Thoracic aorta (tissue), 2 donors: Measurements from ENCODE around the gene GSTM5. TPM values are rescaled to one million over a fixed set of nuclear protein-coding genes. Genes with fewer than 3 reads are reported as not detected.

Experiments used
- ATAC-seq: fragments of 150-250 bp; one replicate; pipeline ENCODE4 v1.8.0; 2017; ENCODE audit warnings: low read depth; ENCODE audit not compliant: insufficient number of reproducible peaks, low FRiP score
- DNase-seq: peaks from one replicate; pipeline ENCODE4 v3.0.0-alpha.2; 2020; ENCODE audit warnings: low spot score
- H3K27ac ChIP-seq, 2 donors: fragments of 200-600 bp; sonication (generic); 1 replicate in 1 of 2; 2 replicates in 1 of 2; pipeline ENCODE4 v1.5.1; 2016; ENCODE audit warnings: mild to moderate bottlenecking in 2 of 2, moderate library complexity in 2 of 2
- H3K27me3 ChIP-seq: fragments of 200-600 bp; sonication (generic); replicated peaks from 2 replicates; pipeline ENCODE4 v1.6.0; 2016; ENCODE audit warnings: mild to moderate bottlenecking; ENCODE audit not compliant: insufficient read depth
- H3K36me3 ChIP-seq: fragments of 200-600 bp; sonication (generic); one replicate; pipeline ENCODE4 v1.5.1; 2016
- H3K4me1 ChIP-seq, 2 donors: fragments of 200-600 bp; sonication (generic); 1 replicate in 1 of 2; 2 replicates in 1 of 2; pipeline versions ENCODE4 v1.5.1 to v1.6.0; 2016; ENCODE audit warnings: low read depth in 2 of 2, mild to moderate bottlenecking in 1 of 2; ENCODE audit not compliant: control insufficient read depth in 1 of 2
- H3K4me3 ChIP-seq: fragments of 200-600 bp; sonication (generic); 2 replicates; pipeline ENCODE4 v1.5.1; 2016; ENCODE audit warnings: mild to moderate bottlenecking
- H3K9me3 ChIP-seq: fragments of 200-600 bp; sonication (generic); 2 replicates; pipeline ENCODE4 v1.5.1; 2016
- total RNA-seq, 2 donors: library from RNA; depleted of rRNA; stranded (reverse); fragments of >200 nt; gene quantifications; one replicate each; pipeline versions ENCODE4 v1.1.0 to v1.2.3, GENCODE V29; 2016
- TF ChIP-seq, protein P1 (sequence below): fragments of 200-600 bp; sonication (generic); IDR thresholded peaks from one replicate; pipeline ENCODE4 v1.5.1; 2019; ENCODE audit warnings: antibody characterized with exemption

The GSTM5 gene
- total RNA-seq, 2 donors from 2014 or later = 2.0 to 6.9 TPM

DNA sequence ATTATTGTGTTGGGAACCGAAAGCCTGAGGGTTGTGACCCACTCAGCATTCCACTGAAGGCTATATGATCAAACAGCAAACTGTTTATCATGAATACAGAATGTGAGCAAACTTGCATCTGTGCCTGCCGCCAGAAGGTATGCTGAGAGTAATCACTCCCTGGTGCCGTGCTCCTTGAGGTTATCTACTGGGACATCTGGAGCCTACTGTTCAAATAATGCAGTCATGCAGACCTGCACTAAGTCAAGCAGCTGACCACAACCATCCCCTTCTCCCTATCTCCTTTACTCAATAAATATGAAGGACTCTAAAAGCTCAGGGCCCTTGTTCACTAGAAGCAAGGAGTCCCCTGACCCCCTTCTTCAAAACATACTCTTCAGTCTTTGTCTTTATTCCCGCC, 13.5 kb downstream of the GSTM5 start:
- no peaks in the 10 kb centered on the region for H3K9me3 ChIP-seq
- no peak overlapping the region for H3K4me3 ChIP-seq
- H3K4me1 ChIP-seq = no peaks in the 10 kb centered on the region
- no peaks in the 10 kb centered on the region for H3K27me3 ChIP-seq
- no peaks in the 10 kb centered on the region for H3K36me3 ChIP-seq
- DNase-seq = no peak
- no peak for ATAC-seq
- TF ChIP-seq, protein P1, sequence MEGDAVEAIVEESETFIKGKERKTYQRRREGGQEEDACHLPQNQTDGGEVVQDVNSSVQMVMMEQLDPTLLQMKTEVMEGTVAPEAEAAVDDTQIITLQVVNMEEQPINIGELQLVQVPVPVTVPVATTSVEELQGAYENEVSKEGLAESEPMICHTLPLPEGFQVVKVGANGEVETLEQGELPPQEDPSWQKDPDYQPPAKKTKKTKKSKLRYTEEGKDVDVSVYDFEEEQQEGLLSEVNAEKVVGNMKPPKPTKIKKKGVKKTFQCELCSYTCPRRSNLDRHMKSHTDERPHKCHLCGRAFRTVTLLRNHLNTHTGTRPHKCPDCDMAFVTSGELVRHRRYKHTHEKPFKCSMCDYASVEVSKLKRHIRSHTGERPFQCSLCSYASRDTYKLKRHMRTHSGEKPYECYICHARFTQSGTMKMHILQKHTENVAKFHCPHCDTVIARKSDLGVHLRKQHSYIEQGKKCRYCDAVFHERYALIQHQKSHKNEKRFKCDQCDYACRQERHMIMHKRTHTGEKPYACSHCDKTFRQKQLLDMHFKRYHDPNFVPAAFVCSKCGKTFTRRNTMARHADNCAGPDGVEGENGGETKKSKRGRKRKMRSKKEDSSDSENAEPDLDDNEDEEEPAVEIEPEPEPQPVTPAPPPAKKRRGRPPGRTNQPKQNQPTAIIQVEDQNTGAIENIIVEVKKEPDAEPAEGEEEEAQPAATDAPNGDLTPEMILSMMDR = no peak
- H3K27ac ChIP-seq = no peak overlapping the region

DNA sequence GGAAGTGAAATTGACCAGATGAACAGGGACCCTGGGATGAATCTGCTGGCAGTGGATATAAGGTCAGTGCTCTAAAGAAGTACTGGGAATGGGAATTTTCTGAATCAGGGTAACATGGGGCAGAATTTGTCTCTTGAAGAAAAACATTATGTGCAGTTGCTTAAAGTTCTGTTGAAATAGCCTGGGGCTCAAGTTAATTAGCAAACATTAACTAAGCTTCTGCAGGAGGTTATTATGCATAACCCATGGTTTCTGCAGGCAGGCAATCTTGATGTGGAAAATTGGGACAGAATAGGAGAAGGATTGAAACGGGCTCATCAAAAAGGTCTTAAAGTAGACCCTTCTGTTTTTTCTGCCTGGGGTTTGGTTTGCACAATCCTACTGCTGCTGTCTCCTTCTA, 14.0 kb downstream of the GSTM5 start:
- ATAC-seq = no peak
- no peaks in the 10 kb centered on the region for H3K27me3 ChIP-seq
- TF ChIP-seq, protein P1 = no peak
- H3K36me3 ChIP-seq = no peaks in the 10 kb centered on the region
- DNase-seq = no peak
- H3K4me1 ChIP-seq = no peaks in the 10 kb centered on the region
- no peaks in the 10 kb centered on the region for H3K9me3 ChIP-seq
- no peak overlapping the region for H3K4me3 ChIP-seq
- H3K27ac ChIP-seq = no peak overlapping the region

DNA sequence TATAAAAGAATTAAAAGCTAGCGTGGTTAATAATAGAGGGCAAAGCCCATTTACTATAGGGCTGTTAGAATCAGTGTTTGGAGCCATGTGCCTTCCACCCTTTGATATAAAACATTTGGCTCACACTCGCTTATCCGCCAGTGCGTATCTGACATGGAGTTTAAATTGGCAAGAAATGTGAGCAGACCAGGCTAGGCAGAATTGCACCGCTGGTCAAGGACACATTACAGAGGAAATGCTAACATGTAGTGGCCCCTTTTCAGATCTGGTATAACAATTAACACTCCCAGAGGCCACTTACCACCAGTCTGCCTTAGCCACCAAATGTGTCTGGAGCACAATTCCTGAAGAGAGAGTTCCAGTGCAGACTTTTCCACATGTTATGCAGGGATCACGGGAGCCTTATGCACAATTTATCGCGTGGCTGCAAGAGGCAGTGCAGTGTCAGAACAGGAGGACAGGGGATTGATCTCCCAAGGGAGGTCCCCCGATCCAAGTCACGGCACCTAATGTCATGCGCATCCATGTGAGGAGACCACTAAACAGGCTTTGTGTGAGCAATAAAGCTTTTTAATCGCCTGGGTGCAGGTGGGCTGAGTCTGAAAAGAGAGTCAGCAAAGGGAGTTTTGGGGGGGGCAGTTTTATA, 14.8 kb downstream of the GSTM5 start:
- H3K9me3 ChIP-seq = no peaks in the 10 kb centered on the region
- H3K36me3 ChIP-seq = no peaks in the 10 kb centered on the region
- no peak for DNase-seq
- no peak overlapping the region for H3K4me3 ChIP-seq
- H3K4me1 ChIP-seq = no peaks in the 10 kb centered on the region
- no peak for ATAC-seq
- H3K27ac ChIP-seq = no peak overlapping the region
- H3K27me3 ChIP-seq = no peaks in the 10 kb centered on the region
- TF ChIP-seq, protein P1 = no peak

DNA sequence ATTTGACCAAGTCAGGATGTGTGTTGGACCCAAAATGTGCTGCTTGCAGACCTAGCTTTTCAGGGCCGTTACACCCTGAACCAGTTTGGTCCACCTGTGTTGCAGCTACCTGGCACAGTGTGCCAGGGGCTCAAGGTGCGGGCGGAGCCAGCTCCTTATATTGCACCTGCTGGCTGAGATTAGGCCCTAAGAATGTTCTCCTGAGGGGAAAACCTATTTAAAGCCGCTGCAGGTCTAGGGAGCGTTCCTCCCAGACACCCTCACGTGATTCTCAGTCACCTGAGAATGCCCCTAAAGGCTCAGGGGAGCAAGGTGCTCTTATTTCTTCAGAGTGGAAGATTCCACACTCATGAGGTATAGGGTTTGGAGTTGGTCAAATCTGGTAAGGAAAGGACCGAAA, 16.8 kb downstream of the GSTM5 start:
- Histone ChIP-seq H3K27me3 (no peaks in the 10 kb centered on the region), H3K27ac (no peak overlapping the region), H3K4me3 (no peak overlapping the region), H3K36me3 (no peaks in the 10 kb centered on the region), H3K9me3 (no peaks in the 10 kb centered on the region), H3K4me1 (no peaks in the 10 kb centered on the region)
- ATAC-seq (no peak), DNase-seq (no peak)
- TF ChIP-seq, protein P1 = no peak

DNA sequence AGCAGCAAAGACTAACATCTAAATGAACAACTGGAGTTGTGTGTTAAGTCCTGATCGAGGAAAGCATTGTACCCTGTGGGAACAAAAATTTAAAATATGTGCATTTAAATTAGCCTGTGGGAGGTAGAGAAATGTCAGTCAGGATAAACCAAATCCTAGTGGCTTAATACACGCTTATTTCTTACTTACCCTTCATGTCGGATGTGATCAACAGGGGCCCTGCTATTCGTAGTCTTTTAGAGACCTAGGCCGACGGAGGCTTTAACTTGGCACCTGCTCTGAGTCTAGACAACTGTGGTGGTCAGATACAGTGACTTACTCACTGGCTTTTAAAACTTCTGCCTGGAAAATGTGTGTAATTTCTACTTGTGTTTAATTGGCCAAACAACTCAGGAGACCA, 18.6 kb downstream of the GSTM5 start:
- H3K27ac ChIP-seq = no peak overlapping the region
- H3K27me3 ChIP-seq = no peaks in the 10 kb centered on the region
- H3K4me3 ChIP-seq = no peak overlapping the region
- H3K36me3 ChIP-seq = no peaks in the 10 kb centered on the region
- DNase-seq = no peak
- no peaks in the 10 kb centered on the region for H3K4me1 ChIP-seq
- TF ChIP-seq, protein P1 = no peak
- no peak for ATAC-seq
- H3K9me3 ChIP-seq = no peaks in the 10 kb centered on the region
